GM18873 (cell line): Measurements from ENCODE around the gene STRN.
"Not testable (repeated sequence)": the region's sequence is repeated elsewhere in the genome, so short reads cannot be mapped to it uniquely, and the experiment has no call there.

Source experiments
- ATAC-seq: cut with Tn5 transposase; IDR thresholded peaks from one replicate; pipeline ENCODE4 v1.9.1; 2021; ENCODE audit warnings: mild to moderate bottlenecking, moderate library complexity, moderate number of reproducible peaks; ENCODE audit not compliant: unreplicated experiment, low FRiP score

The STRN gene

DNA sequence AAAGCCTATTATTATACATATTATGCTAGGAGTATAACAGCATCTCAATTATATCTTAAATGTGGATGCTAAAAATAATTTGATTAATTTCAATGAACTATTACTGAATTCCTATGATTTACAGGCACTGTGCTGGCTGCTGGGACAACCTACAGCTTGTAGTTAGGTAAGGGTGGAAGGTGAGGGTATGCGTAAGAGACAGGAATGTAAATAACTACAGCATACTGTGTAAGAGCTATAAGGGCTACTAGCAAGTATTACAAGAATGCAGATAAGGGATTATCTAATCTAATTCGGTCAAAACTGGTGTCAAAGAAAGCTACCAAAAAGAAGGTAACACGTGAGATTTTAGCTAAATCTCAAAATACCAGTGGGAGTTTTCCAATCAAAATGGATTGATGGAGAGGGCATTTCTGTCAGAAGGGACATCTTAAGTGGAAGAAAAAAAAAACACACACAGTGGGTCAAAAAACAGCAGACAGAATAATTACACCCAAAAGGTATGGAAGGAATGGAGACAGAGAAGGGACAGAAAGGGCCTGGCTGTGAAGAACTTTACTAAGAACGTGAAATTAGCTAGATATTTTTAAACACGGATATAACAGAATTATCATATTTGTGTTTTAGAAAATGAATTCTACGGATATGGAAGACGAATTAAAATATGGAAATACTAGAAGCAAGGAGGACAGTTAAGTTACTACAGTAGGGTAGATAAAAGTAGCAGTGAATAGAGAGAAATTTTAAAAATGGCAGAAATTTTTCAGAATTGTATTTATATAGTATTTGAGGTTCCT lies 47.1 kb downstream of the STRN start:
- ATAC-seq, result no peak

DNA sequence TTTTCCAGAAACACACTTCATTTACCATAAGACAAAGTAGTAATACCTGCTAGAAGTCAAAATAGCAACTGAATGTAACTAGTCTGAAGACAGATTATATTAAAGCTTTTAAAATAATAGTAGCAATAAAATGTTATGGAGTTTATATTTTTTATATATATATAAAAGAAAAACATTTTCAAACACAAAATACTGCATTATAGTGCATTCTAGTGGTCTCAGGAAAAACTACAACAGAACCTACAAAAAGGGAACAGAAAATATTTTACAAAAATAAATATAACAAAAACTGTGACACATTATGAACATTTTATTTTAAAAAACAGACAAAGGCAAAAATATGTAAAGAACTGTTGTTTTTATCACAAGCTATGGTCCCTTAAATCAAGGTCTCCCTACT lies 48.0 kb downstream of the STRN start:
- ATAC-seq, result no peak

DNA sequence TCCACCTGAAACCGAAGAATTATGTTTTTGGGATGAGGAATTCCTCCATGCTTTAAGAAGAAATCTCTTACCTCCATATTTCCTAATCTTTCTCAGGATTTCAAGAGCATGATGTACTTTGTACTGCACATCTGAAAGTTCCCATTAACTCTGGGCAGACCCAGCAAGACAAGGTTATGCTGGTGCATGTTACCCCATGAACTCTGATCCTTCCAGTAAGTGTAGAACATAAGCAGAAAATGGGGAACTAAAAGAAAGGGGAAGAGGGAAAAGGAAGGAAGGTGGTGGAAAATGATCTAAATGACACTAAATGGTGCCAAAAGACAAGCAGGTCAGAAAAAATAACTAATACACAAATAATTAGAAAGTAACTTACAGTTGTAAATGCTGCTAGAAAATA lies 50.7 kb downstream of the STRN start:
- no peak for ATAC-seq

DNA sequence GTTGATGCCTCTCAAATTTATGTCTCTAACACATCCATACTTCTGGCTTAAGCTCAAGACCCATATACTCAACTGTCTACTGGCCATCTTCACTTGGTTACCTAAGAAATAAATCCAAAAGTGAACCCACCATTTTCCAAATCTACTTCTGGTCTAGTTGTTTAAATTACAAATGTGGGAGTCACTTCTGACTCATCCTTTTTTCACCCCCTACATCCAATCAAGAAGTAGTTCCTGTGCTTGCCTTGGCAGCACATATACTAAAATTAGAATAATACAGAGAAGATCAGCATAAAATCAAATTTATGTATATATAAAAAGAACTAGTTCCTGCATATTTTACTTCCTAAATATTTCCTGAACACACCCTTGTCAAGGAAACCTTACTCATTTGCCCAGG lies 53.6 kb downstream of the STRN start:
- ATAC-seq, result no peak

DNA sequence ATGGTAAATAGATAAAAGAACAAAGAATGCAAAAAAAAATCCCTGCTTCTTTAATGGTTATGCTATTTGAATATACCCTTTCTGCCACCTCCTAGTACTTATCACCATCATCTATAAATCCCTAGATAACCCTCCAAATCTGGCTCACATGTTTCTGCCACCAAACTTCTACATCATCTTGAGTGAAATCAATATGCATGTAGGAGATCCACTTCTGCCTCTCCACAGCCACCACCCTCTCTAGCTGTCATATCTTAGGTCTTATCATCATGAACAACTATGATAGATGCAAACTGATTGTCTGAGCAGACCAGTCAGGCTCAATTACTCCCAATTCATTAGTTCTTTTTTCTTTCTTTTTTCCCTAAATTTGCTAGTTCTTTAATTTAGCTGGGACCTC lies 55.3 kb downstream of the STRN start:
- no peak for ATAC-seq

DNA sequence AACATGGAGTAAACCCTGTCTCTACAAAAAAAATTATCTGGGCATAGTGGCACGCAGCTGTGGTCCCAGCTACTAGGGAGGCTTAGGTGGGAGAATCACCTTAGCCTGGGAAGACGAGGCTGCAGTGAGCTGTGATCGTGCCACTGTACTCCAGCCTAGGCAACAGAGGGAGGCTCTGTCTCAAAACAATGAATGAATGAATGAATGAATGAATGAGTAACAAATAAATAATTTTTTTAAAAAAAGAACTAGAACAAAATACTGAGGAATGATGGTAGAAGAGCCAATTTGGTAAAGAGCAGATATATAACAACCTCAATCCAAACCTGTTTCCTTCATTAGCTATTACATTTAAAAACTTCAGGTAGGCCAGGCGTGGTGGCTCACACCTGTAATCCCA lies 60.1 kb downstream of the STRN start:
- no peak for ATAC-seq

DNA sequence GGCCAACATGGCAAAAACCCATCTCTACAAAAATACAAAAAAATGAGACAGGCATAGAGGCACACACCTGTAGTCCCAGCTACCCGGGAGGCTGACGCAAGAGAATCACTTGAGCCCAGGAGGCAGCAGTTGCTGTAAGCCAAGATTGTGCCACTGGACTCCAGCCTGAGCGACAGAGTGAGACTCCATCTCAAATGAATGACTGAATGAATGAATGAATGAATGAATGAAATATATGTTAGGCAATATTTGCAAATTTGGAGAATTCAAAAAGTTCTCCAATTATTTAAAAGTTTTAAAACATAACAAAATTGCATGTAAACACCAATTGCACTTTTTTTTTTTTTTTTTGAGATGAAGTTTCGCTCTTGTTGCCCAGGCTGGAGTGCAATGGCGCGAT lies 61.7 kb downstream of the STRN start:
- ATAC-seq, result no peak

GRCh38 chr2:36902385-36903120 lies 63.8 kb downstream of the STRN start:
- ATAC-seq, result no peak

DNA sequence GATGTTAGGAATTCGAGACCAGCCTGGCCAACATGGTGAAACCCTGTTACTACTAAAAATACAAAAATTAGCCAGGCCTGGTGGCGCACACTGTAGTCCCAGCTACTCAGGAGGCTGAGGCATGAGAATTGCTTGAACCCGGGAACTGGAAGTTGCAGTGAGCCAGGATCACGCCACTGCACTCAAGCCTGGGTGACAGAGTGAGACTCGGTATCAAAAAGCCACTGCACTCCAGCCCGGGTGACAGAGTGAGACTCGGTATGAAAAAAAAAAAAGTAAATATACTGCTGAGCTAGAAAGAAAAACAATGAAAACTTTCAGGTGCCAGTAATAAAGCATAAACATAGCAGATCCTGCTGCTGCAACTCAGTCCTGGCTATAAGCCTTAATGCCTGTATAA lies 73.5 kb downstream of the STRN start:
- ATAC-seq, result no peak

DNA sequence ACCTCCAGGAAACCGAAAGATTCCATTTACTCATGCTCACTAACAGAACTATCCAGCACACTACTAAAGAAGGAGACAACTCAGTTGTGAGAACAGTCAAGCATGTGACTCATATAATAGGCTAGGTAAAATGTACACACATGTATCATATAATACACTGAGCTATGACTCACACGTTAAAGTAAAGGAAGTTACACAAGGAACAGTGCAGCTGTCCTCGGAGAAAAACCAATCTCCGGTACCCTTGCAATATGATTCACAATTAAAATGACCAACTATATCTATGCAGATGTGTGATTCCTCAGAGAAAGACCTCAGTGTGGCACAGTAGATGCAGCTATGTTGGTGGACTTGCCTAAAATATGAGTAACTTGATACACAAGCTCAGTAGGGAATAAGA lies 76.5 kb downstream of the STRN start:
- ATAC-seq, result no peak

DNA sequence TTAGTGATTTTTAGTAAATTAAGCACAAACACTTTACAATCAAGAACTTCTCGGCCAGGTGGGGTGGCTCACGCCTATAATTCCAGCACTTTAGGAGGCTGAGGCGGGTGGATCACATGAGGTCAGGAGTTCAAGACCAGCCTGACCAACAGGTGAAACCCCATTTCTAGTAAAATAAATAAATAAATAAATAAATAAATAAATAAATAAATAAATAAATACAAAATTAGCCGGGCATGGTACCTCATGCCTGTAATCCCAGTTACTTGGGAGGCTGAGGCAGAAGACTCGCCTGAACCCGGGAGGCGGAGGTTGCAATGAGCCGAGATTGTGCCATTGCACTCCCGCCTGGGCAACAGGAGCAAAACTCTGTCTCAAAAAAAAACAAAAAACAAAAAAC lies 79.2 kb downstream of the STRN start:
- not testable (repeated sequence) for ATAC-seq

- no peak for ATAC-seq
Observed at GRCh38 chr2:36886664-36887063, 79.7 kb downstream of the STRN start.

- no peak for ATAC-seq
Observed at GRCh38 chr2:36885605-36886004, 80.7 kb downstream of the STRN start.

GRCh38 chr2:36882532-36882931 lies 83.8 kb downstream of the STRN start:
- ATAC-seq, result no peak

GRCh38 chr2:36881816-36882215 lies 84.5 kb downstream of the STRN start:
- no peak for ATAC-seq

DNA sequence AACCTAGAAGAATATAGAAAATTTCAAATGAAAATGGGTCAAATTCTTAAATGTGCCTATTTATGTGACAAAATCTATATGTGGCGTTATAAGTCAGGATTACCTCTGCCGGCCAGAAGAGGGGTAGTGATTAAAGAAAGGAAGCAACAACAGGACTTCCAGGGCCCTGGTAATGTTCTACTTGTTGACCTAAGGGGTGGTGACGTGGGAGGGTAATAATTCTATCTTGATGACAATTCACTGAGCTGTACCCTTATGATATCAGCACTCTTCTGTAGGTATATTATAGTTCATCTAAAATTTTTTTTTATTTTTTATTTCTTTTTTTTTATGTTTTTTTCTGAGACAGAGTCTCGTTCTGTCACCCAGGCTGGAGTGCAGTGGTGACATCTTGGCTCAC lies 87.9 kb downstream of the STRN start:
- ATAC-seq, result no peak

- no peak for ATAC-seq
Observed at GRCh38 chr2:36871068-36871707, 95.1 kb downstream of the STRN start.

DNA sequence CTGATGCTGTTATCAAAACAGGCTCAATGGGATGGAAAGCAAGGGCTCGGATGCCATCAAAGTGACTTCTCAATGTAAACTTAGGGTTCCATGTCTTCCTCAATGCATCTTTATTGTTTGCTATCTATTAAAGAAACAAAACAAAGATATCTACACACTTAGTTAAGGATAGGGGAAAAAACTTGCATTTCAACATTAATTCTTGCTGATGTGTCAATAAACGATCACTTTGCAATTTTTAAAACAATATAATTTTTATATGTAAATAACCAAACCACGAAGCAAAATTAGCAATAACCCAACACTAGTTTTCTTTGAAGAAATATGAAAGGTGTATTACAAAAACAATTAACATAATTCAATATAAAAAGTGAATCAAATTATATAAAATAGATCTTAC lies 96.7 kb downstream of the STRN start:
- ATAC-seq, result no peak

- ATAC-seq, result no peak
Observed at GRCh38 chr2:36861896-36862295, 104.4 kb downstream of the STRN start.

DNA sequence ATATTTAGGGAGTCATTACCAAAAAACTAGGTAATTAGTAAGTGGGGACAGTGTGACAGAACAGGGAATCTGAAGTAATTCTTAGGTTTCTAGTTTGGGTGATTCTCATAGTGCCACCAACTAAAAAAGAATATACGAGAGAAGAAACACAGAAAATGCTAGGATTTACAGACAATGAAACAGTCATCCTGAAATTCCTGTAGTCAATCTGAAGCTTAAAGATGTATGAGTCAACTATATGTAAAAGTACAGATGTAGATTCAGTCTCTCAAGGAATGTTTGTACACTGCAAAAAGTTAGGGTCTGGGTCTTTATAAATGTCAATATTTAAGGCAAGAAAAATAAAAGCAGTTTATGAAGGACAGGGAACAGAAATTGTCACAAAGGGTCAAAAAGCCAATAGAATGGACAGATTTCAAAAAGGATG lies 107.0 kb downstream of the STRN start:
- no peak for ATAC-seq

DNA sequence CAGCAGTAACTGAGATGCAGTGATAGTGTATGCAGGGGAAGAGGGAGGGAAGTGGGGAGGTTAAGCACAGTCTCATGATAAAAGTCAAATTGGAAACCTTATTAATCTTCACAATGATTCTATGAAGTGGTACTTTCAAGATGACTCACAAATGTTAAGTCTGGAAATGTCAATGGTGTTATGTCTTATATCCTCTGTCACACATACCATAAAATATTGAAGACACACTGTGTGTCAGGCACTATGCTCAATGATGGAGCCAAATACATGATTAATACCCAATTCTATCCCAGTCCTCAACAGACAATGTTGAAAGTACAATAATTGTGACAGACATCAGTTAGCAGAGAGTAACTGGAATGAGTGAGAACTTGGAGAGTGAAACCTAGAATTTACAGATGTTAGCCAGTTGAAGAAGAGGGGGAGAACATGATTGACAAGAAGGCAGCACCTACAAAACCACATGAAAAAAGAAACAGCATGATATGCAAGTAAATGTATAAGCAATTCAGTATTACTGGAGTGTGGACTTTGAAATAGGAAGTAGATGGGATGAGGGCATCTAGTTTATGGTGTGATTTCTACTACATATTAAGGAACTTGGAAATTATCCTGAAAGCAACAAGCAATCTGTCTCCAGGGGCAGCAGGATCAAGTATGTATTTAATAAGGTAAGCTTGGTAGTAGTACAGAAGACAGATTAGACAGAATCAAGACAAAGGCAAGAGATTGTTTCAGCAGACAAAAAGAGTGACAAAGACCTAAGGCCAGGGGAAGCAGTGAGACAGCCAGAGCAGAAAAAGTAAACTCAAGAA lies 107.6 kb downstream of the STRN start:
- no peak for ATAC-seq
